CD14-positive monocyte (primary cell): ENCODE measurements around the gene PLCE1. TPM values are rescaled to one million over a fixed set of nuclear protein-coding genes. Genes with fewer than 3 reads are reported as not detected.

Experiments
- DNase-seq, 3 donors: peaks; one replicate each; pipeline ENCODE4 v3.0.0-alpha.2; 2011 to 2022
- H2AFZ ChIP-seq: 2 replicates; pipeline ENCODE4 v1.6.0; 2012; ENCODE audit warnings: mild to moderate bottlenecking, low read depth, low read length, inconsistent platforms; ENCODE audit not compliant: insufficient read depth, poor library complexity, severe bottlenecking
- H3K27ac ChIP-seq, 2 donors: 1 replicate in 1 of 2; 2 replicates in 1 of 2; pipeline ENCODE4 v1.5.1; 2012 to 2013; ENCODE audit warnings: low read length in 2 of 2, control low read depth in 1 of 2, inconsistent platforms in 1 of 2, low read depth in 1 of 2, mild to moderate bottlenecking in 1 of 2
- H3K27me3 ChIP-seq, 2 donors: one replicate each; pipeline versions ENCODE4 v1.6.0 to v1.6.1; 2011 to 2013; ENCODE audit warnings: low read length in 2 of 2; ENCODE audit not compliant: control insufficient read depth in 2 of 2, insufficient read depth in 2 of 2
- H3K36me3 ChIP-seq, 2 donors: replicated peaks in 1 of 2; 1 replicate in 1 of 2; 2 replicates in 1 of 2; pipeline versions ENCODE4 v1.5.1 to v1.6.1; 2012 to 2013; ENCODE audit warnings: low read length in 2 of 2, control low read depth in 1 of 2, inconsistent platforms in 1 of 2, mild to moderate bottlenecking in 1 of 2; ENCODE audit not compliant: insufficient read depth in 2 of 2, control insufficient read depth in 1 of 2
- H3K4me1 ChIP-seq, 2 donors: 1 replicate in 1 of 2; 2 replicates in 1 of 2; pipeline versions ENCODE4 v1.5.1 to v1.6.1; 2012 to 2013; ENCODE audit warnings: low read length in 2 of 2, control low read depth in 1 of 2, inconsistent platforms in 1 of 2, mild to moderate bottlenecking in 1 of 2, moderate library complexity in 1 of 2; ENCODE audit not compliant: insufficient read depth in 2 of 2, control insufficient read depth in 1 of 2
- H3K4me2 ChIP-seq: replicated peaks from 2 replicates; pipeline ENCODE3; 2012; ENCODE audit warnings: low read length, moderate library complexity, mild to moderate bottlenecking; ENCODE audit not compliant: poor library complexity, severe bottlenecking; ENCODE audit errors: extremely low read depth
- H3K4me3 ChIP-seq, 3 experiments: fragments of 200-600 bp in 1 of 3; sonication (generic) in 1 of 3; replicated peaks in 1 of 3; 1 replicate in 2 of 3; 2 replicates in 1 of 3; pipeline ENCODE4 v1.5.1; 2011 to 2013; ENCODE audit warnings: low read length in 3 of 3, mild to moderate bottlenecking in 3 of 3, control low read depth in 2 of 3, low read depth in 2 of 3, inconsistent platforms in 1 of 3, moderate library complexity in 1 of 3
- H3K79me2 ChIP-seq: 2 replicates; pipeline ENCODE4 v1.6.0; 2012; ENCODE audit warnings: mild to moderate bottlenecking, control low read depth, inconsistent platforms, low read length, moderate library complexity; ENCODE audit not compliant: insufficient read depth
- H3K9ac ChIP-seq: 2 replicates; pipeline ENCODE4 v1.6.0; 2017; ENCODE audit warnings: low read length, mild to moderate bottlenecking; ENCODE audit not compliant: insufficient read depth, poor library complexity, severe bottlenecking
- H3K9me3 ChIP-seq, 2 donors: replicated peaks in 1 of 2; 1 replicate in 1 of 2; 2 replicates in 1 of 2; pipeline versions ENCODE4 v1.5.1 to v1.6.1; 2012 to 2013; ENCODE audit warnings: low read length in 2 of 2, control low read depth in 1 of 2; ENCODE audit not compliant: control insufficient read depth in 1 of 2, insufficient read depth in 1 of 2
- H4K20me1 ChIP-seq: 2 replicates; pipeline ENCODE4 v1.6.0; 2012; ENCODE audit warnings: mild to moderate bottlenecking, low read length, control low read depth, moderate library complexity; ENCODE audit not compliant: insufficient read depth
- H3K27ac Mint-ChIP-seq, 7 donors: one replicate each; pipeline ENCODE4 v1.8.0; 2020; ENCODE audit warnings: mild to moderate bottlenecking in 7 of 7, mixed read lengths in 7 of 7, moderate library complexity in 6 of 7, inconsistent platforms in 2 of 7
- H3K27me3 Mint-ChIP-seq, 3 donors: one replicate each; pipeline ENCODE4 v1.8.0; 2021 to 2022; ENCODE audit warnings: low read depth in 3 of 3, mild to moderate bottlenecking in 3 of 3, mixed read lengths in 3 of 3, moderate library complexity in 3 of 3, inconsistent platforms in 1 of 3
- H3K36me3 Mint-ChIP-seq, 2 donors: one replicate each; pipeline ENCODE4 v1.8.0; 2020; ENCODE audit warnings: mixed read lengths in 2 of 2, inconsistent platforms in 1 of 2, mild to moderate bottlenecking in 1 of 2
- H3K4me1 Mint-ChIP-seq: one replicate; pipeline ENCODE4 v1.8.0; 2020; ENCODE audit warnings: mild to moderate bottlenecking, mixed read lengths
- H3K4me3 Mint-ChIP-seq, 2 donors: one replicate each; pipeline ENCODE4 v1.8.0; 2020; ENCODE audit warnings: mild to moderate bottlenecking in 2 of 2, mixed read lengths in 2 of 2, moderate library complexity in 1 of 2
- H3K9me3 Mint-ChIP-seq, 7 donors: one replicate each; pipeline ENCODE4 v1.8.0; 2020 to 2022; ENCODE audit warnings: mixed read lengths in 7 of 7, mild to moderate bottlenecking in 6 of 7, moderate library complexity in 6 of 7, inconsistent platforms in 2 of 7
- CTCF ChIP-seq: fragments of 200-600 bp; IDR thresholded peaks from one replicate; pipeline ENCODE4 v1.8.0; 2022; ENCODE audit warnings: antibody characterized with exemption, mild to moderate bottlenecking
- WGBS: methylation state at CpG from one replicate; pipeline ENCODE4 v1.1.5; 2013; ENCODE audit warnings: missing lambda C conversion rate; ENCODE audit not compliant: insufficient coverage; 5-methylcytosine and 5-hydroxymethylcytosine counted together
- intact Hi-C, 2 donors: fragments of 100-400 bp; cut with micrococcal nuclease; formaldehyde crosslinking; loops; one replicate each; pipeline versions ENCODE4 v1.15.0 to v1.15.1; 2023
- polyA plus RNA-seq, 3 donors: library from polyadenylated mRNA; depleted of rRNA in 1 of 3; unstranded in 2 of 3; stranded (reverse) in 1 of 3; fragments of 300-500 nt in 2 of 3; fragments of >200 nt in 1 of 3; fragmentation: Illumina TruSeq in 2 of 3; gene quantifications; 1 replicate in 2 of 3; 2 replicates in 1 of 3; pipeline ENCODE4 v1.2.3, GENCODE V29; 2012 to 2021

The PLCE1 gene
- polyA plus RNA-seq, 3 donors, result 0.02 TPM; not detected in 1

GRCh38 chr10:93999401-93999851 lies 5.7 kb downstream of the PLCE1 start:
- no peak overlapping the region for H3K4me3 Mint-ChIP-seq
- no peaks in the 10 kb centered on the region for H3K4me1 Mint-ChIP-seq
- Histone ChIP-seq H3K4me2 (no peak overlapping the region), H3K4me1 (no peaks in the 10 kb centered on the region), H3K27me3 (peaks cover 21 to 36% of the 10 kb centered on the region in 2 donors), H3K36me3 (no peaks in the 10 kb centered on the region), H4K20me1 (no peaks in the 10 kb centered on the region), H3K9me3 (peaks cover 0 to 9% of the 10 kb centered on the region in 2 donors), H3K79me2 (no peaks in the 10 kb centered on the region), H3K27ac (no peak overlapping the region), H3K9ac (no peak overlapping the region), H2AFZ (no peak overlapping the region), H3K4me3 (no peak overlapping the region)
- H3K9me3 Mint-ChIP-seq, result peaks cover 0 to 3% (median 2%) of the 10 kb centered on the region in 7 donors
- H3K27me3 Mint-ChIP-seq, result peaks cover 19 to 36% (median 30%) of the 10 kb centered on the region in 3 donors
- H3K27ac Mint-ChIP-seq, result no peak overlapping the region
- no peak for TF ChIP-seq CTCF
- no peaks in the 10 kb centered on the region for H3K36me3 Mint-ChIP-seq
- intact Hi-C loops, result no loop called here
- no peak for DNase-seq
- WGBS, result 81% methylated on average over 9 of the region's 11 CpGs

DNA sequence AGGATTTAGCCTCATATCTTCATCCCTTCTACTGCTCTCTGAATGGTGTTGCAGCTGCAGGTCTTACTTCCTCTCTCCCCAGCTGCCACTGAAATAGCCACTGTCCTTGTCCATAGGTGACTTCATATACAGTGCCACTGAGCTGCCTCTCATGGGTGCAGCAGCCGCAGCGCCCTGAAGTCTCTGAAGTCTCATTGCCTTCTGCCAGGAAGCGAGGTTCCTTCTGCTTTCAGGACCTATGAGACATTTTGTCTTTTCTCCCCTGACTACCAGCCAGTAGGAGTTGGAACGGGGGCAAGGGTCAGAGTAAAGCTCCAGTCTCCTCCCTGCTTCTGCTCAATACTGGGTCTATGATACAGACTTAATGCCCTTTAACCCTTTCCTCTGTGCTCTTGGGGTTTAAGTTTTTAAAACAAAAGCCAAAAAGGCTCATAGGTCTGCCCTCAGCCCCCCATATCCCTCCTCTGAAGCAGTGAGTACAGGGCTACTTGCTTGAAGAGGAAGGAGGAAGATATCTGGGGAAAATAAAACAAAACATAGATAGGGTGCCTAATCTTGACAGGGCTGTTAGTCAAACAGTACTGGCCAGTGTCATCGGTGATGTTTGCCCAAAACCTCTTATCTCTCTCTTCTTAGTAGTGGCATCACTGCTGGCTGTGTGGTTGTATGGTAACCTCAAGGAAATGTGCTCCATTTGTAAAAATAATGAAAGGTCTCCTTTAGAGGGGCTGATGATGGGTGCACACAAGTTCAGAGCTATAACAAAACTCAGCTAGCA lies 7.1 kb downstream of the PLCE1 start:
- Histone ChIP-seq H3K9ac (no peak overlapping the region), H3K4me2 (no peak overlapping the region), H3K9me3 (no peaks in the 10 kb centered on the region), H3K79me2 (no peaks in the 10 kb centered on the region), H3K4me3 (no peak overlapping the region), H3K4me1 (no peaks in the 10 kb centered on the region), H3K27ac (no peak overlapping the region), H4K20me1 (no peaks in the 10 kb centered on the region), H3K27me3 (peaks cover 8 to 22% of the 10 kb centered on the region in 2 donors), H3K36me3 (no peaks in the 10 kb centered on the region), H2AFZ (no peak overlapping the region)
- no peak for TF ChIP-seq CTCF
- no peak for DNase-seq
- peaks cover 8 to 22% (median 16%) of the 10 kb centered on the region in 3 donors for H3K27me3 Mint-ChIP-seq
- intact Hi-C loops, result no loop called here
- H3K27ac Mint-ChIP-seq, result no peak overlapping the region
- no peak overlapping the region for H3K4me3 Mint-ChIP-seq
- no peaks in the 10 kb centered on the region for H3K4me1 Mint-ChIP-seq
- 82% methylated on average over 2 of the region's 5 CpGs for WGBS
- H3K36me3 Mint-ChIP-seq, result no peaks in the 10 kb centered on the region
- H3K9me3 Mint-ChIP-seq, result peaks cover 0 to 3% (median 2%) of the 10 kb centered on the region in 7 donors
